LoVo (cell line): Measurements from ENCODE around the gene TAF1L.

Source experiments
- DNase-seq: peaks from one replicate; pipeline ENCODE4 v3.0.0-alpha.2; 2016; ENCODE audit warnings: low spot score

The TAF1L gene

DNA sequence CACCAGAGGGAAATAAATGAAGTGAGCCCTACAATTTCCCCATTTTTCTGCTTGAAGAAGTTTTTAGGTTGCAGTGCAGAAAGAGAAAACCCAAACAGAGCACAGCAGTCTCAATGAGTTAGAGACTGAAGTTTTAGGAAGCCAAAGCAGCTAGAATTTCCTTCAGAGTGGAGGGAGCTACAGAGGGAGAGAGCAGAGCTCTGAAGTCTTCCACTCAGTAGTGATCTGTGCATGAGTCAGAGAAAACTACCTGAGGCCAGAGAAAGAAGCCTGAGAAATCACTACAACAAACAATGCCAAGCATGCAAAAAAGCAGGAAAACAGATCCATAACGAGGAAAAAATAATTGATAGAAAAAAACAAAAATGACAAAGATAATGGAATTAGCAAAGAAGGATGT is 44.6 kb downstream of the TAF1L start:
- no peak for DNase-seq

DNA sequence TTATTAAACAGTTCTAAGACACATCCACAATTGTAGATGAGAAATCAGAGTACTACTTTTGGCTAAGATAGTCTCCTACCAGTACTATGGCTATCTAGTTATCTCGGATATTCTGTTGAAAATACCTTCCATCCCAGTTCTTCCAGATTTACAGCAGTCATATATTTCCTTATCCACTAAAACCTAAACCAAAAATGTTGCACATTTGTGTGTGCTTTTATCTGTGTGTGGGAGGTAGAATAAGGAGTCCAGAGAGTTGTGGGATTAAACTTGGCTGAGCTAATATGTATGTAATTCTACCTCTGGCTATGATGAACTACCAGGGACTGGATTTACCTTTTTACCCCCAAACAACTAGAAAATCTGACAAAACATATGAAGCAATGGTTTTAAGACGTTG is 45.0 kb downstream of the TAF1L start:
- no peak for DNase-seq

DNA sequence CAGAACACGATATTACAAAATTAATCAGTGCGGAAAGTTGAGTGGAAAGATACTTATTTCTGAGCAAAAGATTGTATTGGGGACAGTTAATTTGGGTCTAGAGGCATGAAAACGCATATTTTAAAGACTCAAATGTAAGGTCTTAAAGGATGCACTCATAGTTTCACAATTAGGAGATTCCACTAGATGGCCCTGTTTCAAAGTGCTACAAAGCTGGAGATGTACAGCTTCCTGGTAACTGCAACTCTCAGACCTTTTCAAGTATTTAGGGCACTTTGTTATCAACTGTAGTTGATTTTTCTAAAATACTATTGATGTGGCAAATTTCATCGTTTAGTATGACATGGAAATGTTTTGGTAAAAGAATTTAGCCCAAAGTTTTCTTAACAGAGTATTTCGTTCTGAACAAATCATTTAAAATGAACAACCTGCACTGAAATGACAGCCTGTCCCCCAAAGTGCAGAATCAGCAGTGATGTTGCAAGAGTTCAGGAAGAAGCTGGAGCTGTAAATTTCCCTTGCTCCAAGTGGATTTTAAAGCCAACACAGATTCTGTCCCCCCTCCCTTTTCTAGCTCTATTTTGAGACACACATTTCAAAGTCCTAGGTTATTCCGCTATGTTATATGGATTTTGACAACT is 46.3 kb downstream of the TAF1L start:
- peak; percentile 33 for DNase-seq

DNA sequence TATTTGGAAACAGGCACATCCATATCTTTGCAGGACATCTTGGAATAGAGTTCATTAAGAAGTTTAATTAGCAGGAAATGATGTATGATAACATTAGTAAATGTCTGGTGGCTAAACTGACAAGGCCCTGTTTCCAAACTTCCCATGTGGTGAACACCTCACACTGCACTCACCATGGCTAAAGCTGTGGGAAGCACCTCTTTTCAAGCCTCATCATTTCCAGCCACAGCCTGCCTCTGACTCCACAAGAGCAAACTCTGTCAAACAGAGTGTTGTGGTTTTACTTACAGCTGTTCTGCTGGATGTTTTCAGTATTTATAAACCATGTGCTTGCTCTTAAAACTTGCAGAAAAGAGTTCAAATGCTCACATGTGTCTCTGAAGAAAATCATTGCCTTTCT is 47.6 kb downstream of the TAF1L start:
- no peak for DNase-seq

DNA sequence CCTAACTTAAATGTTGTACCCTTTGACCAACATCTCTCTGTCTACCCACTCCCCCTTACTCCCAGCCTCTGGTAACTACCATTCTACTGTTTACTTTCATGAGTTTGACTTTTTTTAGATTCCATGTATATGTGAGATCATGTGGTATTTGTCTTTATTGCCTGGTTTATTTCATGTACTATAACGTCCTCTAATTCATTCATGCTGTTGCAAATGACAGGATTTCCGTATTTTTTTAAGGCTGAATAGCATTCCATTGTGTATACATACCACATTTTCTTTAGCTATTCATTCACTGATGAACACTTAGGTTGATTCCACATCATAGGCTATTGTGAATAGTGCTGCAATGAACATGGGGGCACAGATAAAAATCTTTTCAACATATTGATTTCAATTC is 50.7 kb downstream of the TAF1L start:
- no peak for DNase-seq

DNA sequence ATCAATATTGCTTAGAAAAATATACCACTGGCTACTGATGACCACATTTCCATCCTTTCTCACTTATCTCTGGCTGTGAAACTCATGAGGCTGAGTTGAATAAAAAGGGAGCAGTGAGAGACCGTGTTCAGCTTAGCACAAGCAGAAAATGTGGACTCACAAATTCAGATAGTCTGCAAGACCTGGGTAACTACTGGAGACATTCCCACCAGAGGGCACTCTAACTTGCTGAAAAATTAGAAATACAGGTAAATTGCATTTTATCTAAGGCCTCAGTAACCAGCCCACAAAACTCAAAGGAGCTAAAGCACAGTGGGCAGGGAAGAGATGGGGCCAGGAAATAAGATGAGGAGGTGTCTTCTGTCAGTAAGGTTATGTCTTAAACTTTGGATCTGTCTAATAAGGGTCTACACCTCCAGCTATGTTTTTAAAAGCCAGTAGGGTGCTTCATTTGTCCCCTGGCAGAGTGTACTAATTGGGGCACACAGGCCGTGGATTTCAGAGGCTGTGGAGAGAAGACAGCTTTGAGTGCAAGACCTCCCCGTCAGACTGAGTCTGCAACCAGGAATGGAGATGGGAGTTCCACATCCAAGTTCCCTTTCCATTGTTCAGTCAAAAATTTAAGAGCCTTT is 53.8 kb downstream of the TAF1L start:
- DNase-seq: peak; percentile 52

DNA sequence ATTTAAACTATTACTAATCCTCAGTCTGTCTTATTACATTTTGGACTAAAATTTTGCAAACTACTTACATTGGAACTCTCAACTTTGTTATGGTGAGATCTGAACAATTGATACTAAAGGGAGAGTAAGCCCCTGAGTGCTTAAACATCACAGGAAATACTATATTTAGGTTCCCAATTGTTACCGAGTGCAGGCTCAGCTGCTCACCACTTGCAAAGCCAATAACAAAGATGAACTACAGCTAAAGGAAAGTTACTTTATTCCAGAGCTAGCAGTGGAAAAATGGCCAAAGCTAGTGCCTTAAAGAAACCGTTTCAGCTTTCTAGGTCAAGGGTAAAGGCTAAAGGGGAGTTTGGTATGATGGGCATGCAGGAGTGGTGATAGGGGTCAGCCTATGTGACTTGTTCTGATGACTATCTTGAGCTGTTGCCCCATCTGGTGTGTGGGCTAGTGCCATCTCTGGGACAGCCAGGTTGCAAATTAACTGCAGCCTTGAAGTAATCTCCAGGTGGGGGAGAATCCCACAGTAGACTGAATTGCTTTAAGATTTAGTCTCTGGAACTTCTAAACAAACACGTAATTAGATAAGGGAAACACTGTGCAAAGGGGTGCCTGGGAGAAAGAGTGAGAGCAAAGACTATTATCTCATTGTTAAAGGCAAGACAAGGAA is 54.7 kb downstream of the TAF1L start:
- no peak for DNase-seq

DNA sequence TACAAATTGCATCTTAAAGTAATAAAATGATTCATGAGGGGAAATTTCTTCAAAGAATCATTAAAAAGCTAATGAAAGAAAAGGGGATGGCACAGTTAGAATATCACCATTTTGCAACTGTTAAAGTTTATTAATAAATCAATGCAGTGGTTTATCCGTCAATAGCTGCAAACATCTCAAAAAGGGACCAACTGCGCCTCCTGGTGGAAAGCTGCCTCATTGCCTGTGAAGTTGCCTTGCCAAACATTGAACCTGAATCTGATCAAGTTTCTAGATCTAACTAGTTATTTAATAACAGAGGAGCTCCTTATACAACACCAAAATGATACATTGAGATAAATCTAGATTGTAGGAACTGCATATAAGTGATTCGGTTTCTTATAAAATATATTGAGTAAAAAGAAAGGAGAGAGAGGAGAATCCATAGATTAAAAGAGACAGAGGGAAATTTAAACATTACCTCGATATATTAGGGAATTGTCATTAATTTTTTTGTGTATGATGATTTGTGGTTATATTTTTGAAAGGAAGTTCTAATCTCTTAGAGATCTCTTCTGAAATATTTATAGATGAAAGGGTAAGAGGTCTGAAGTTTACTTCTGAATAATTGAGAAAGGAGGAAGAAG is 55.6 kb downstream of the TAF1L start:
- DNase-seq: peak; percentile 69
